COR-L47 (cell line): Measurements from ENCODE around the gene KIF26B.
"Not testable (repeated sequence)": the region's sequence is repeated elsewhere in the genome, so short reads cannot be mapped to it uniquely, and the experiment has no call there.

Source experiments
- DNase-seq: peaks from one replicate; lab custom pipeline; 2025; lab: John Stamatoyannopoulos, UW

Gene KIF26B

GRCh38 chr1:245700631-245701030 lies 545.8 kb downstream of the KIF26B start:
- DNase-seq, result no peak

- DNase-seq, result no peak
Measured at GRCh38 chr1:245701631-245702030, 546.8 kb downstream of the KIF26B start.

DNA sequence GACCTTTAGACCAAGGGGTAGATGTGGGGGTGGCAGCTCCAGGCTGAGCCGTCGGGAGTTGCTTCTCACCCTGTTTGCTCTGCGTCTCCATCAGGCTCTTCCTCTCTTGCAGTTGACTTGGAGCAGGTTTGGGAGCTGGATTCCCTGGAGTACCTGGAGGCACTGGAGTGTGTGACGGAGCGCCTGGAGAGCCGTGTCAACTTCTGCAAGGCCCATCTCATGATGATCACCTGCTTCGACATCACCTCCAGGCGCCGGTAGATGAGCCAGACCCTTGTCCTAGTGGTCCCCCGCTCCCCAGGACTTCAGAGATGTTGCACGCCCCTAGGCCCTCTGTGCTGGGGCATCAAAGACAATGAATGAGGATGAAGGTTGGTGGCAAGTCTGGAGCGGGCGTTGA lies 547.6 kb downstream of the KIF26B start:
- DNase-seq, result no peak

- DNase-seq, result no peak
Measured at GRCh38 chr1:245704341-245704740, 549.6 kb downstream of the KIF26B start.

DNA sequence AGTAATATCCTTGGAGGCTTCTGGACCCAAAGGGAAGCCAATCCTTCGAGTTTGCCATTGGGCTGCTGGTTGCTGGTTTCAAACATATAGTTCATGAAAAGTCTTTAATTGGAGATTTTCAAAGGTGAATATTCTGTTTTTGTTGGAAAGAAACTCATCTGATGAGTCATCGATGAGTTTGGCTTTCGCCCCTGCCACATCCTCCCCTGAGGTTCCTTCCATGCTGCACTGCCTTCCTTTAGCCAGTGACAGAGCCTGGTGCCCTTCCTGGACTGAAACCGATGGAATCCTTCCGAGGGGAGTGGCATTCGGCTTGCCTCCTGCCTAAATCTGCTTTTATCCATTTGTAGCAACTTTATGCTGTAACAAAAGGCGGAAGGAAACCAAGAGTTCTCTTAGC lies 550.0 kb downstream of the KIF26B start:
- DNase-seq, result no peak

GRCh38 chr1:245707941-245708340 lies 553.2 kb downstream of the KIF26B start:
- no peak for DNase-seq

GRCh38 chr1:245710961-245711903 lies 556.4 kb downstream of the KIF26B start:
- DNase-seq, result no peak

DNA sequence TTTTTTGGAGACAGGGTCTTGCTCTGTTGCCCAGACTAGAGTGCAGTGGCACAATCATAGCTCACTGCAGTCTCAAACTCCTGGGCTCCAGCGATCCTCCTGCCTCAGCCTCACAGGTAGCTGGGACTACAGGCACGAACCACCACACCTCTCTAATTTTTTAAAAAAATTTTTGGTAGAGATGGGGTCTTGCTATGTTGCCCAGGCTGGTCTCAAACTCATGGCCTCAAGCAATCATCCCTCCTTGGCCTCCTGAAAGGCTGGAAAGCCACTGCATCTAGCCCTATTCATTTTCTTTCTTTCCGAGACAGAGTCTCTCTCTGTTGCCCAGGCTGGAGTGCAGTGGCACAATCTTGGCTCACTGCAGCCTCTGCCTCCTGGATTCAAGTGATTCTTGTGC lies 559.2 kb downstream of the KIF26B start:
- not testable (repeated sequence) for DNase-seq

- DNase-seq, result no peak
Measured at GRCh38 chr1:245715291-245715701, 560.5 kb downstream of the KIF26B start.

GRCh38 chr1:245715970-245716369 lies 561.2 kb downstream of the KIF26B start:
- DNase-seq, result no peak

GRCh38 chr1:245716561-245716960 lies 561.8 kb downstream of the KIF26B start:
- no peak for DNase-seq

DNA sequence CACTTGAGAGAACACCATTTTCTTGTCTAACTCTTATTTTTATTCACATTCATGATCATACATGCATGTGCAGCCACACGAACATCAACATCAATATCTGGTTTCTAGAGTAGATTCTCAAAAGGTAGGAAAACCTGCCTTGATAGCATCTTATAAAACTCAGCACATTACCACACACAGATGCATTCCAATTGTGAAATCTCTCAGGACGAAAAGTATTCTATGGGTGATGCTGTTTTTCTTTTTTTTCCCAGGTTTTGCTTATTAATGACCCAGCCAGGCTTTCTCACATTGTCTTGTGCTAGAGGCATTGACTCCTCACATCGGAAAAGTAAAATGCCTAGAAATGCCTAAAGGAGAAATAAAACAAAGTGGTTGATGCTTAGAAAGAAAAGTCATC lies 562.8 kb downstream of the KIF26B start:
- no peak for DNase-seq

DNA sequence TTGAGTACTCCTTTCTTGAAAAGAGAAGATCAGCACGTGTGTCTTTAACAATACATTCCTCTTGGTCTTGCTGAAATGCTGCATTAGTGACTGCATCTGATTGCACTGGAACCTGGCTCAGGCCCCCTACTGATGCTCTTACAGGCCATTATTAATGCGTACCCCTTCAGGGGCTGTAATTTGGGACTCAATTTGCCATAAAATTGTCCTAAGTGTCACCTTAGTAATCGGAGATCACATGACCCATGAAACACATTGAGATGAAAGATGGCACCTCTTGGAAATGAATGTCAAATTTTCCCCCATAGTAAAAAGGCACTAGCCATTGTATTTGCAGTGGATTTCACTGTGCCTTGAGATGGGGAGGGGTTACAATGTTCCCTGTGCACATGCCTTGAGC lies 563.3 kb downstream of the KIF26B start:
- DNase-seq, result no peak

GRCh38 chr1:245718951-245719350 lies 564.2 kb downstream of the KIF26B start:
- no peak for DNase-seq

GRCh38 chr1:245721488-245721887 lies 566.7 kb downstream of the KIF26B start:
- no peak for DNase-seq

DNA sequence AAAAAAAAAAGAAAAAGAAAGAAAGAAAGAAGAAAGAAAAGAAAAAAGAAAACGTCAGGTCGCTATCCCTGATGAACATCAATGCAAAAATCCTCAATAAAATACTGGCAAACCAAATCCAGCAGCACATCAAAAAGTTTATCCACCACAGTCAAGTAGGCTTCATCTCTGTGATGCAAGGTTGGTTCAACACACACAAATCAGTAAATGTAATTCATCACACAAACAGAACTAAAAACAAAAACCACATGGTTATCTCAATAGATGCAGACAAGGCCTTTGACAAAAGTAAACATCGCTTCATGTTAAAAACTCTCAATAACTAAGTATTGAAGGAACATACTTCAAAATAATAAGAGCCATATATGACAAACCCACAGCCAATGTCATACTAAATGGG lies 573.2 kb downstream of the KIF26B start:
- not testable (repeated sequence) for DNase-seq

DNA sequence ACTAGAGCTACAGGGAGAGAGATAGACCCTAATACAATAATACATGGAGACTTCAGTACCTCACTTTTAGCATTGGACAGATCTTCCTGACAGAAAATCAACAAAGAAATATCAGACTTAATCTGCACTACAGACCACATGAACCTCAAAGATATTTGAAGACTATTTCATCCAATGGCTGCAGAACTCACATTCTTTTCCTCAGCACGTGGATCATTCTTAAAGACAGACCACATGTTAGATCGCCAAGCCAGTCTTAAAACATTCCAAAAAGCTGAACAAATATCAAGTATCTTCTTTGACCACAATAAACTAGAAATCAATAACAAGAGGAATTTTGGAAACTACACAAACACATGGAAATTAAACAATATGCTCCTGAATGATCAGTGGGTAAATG lies 576.0 kb downstream of the KIF26B start:
- DNase-seq, result no peak

- not testable (repeated sequence) for DNase-seq
Measured at GRCh38 chr1:245740336-245740735, 585.6 kb downstream of the KIF26B start.

DNA sequence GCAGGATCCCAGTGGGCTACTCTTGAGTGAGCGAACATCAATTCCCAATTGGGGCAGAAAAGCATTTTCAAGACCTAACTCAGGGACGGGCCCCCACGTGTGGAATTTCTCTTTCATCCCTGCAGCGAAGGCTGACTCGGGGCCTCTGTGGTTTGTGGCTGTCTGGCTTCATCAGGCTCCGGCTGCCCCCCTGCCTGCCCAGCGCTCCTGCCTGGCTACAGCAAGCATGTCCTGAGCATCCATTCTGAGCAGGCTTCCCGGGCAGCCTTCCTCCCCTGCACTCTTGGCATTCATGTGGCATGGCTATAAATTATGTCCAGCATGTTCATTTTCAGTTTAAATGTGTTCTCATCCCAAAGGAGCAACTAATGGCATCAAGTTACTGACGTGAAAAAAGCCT lies 588.1 kb downstream of the KIF26B start:
- DNase-seq, result no peak

DNA sequence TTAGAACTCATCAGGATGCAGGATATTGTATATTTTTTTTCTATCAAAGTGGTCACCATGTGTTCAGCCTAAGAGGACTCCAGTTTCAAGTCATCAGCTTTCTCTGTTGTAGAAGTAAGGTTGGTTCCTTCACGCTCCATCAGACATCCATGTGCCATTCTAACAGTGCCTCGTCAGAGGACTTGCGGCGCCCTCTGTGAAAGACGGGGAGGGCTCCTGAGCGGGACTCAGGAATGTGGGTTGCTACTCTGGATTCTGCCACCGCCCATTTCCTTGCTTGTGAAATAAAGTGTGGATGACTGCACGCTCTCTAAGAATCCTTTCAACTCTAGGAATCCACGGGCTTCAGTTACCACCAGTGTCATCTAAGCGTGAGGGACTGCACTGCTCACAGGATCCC lies 593.5 kb downstream of the KIF26B start:
- no peak for DNase-seq

DNA sequence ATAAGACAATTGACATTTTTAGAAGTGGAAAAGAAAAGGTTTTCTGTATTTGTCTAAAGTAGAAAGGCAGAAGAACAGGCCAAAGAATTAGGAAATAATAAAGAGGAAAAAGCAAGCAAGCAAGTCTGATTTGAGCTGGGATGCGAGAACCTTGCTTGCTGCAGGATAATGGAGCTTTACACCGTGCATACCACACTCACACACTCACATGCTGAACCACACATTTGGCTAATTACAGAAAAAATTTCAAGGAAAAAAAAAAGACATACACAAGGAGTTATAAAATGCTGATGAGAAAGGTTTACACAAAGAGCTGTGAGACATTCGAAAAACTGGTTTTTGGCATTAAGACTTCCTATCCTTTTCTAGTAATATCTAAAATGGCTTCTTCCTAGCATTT lies 593.9 kb downstream of the KIF26B start:
- DNase-seq, result no peak

- DNase-seq, result no peak
Measured at GRCh38 chr1:245749053-245749452, 594.3 kb downstream of the KIF26B start.

DNA sequence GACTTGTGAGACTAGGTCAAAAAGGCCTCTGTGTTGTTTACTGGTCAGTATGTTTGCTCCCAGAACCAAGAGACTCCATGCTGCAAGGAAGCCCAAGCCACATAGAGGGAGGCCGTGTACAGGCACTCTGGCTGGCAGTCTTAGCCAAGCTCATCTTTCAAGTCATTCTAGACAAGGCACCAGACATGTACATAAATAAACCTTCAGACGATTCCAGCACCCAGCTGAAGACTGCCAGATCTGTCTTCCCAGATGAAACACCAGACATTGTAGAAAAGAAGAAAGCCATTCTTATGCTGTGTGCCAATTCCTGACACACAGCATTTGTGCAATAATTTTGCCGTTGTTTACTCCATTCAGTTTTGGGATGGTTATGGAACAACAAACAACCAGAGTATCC lies 595.5 kb downstream of the KIF26B start:
- no peak for DNase-seq

DNA sequence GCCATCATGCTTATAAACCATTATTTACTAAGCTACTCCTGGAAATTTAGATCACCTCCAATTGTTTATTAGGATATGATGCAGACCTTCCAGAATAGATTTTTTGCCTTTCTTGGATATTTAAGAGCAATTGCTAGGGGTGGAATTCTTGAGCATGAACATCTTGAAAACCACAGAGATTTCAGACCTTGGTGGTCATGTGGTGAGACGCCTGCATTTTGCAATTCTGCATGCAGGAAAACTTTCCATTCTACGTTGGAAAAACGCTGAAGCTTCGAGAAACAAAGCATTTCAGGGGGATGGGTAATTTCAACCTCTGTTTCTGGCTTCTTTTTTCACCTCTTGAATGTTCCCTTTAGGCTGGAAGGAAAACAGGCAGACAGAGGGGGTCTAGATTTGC lies 596.3 kb downstream of the KIF26B start:
- no peak for DNase-seq
